SU-DHL-6 (cell line): ENCODE data around the gene TBX2.

Experiments used
- H2AFZ ChIP-seq: fragments of 200-600 bp; sonication (generic); 2 replicates; pipeline ENCODE4 v1.6.1; 2014; ENCODE audit warnings: low read depth, mild to moderate bottlenecking, moderate library complexity, mixed read lengths, antibody characterized with exemption, low read length; ENCODE audit not compliant: severe bottlenecking
- H3F3A ChIP-seq: fragments of 200-600 bp; shearing (Covaris generic); 2 replicates; pipeline ENCODE4 v1.6.0; 2016; ENCODE audit warnings: antibody characterized with exemption, mild to moderate bottlenecking; ENCODE audit not compliant: insufficient read depth
- H3K27ac ChIP-seq: fragments of 200-600 bp; sonication (generic); 2 replicates; pipeline ENCODE4 v1.5.1; 2016; ENCODE audit warnings: low read depth, mild to moderate bottlenecking, low read length, moderate library complexity, mixed read lengths
- H3K27me3 ChIP-seq: fragments of 200-600 bp; sonication (generic), shearing (Covaris generic); 2 replicates; pipeline ENCODE4 v1.6.0; 2014; ENCODE audit warnings: mild to moderate bottlenecking, low read length
- H3K36me3 ChIP-seq: fragments of 200-600 bp; sonication (generic); 2 replicates; pipeline ENCODE4 v1.6.1; 2014; ENCODE audit warnings: mild to moderate bottlenecking, low read length, mixed read lengths
- H3K4me2 ChIP-seq: fragments of 300-600, 200-600 bp; shearing (Covaris generic), sonication (generic); 2 replicates; pipeline ENCODE4 v1.6.0; 2014; ENCODE audit warnings: low read length, low read depth, mild to moderate bottlenecking; ENCODE audit not compliant: poor library complexity, severe bottlenecking
- H3K4me3 ChIP-seq: fragments of 200-600 bp; sonication (generic); 2 replicates; pipeline ENCODE4 v1.5.1; 2014; ENCODE audit warnings: antibody characterized with exemption, low read length, mild to moderate bottlenecking, mixed read lengths; ENCODE audit not compliant: insufficient read depth, poor library complexity, severe bottlenecking
- H3K79me2 ChIP-seq: fragments of 200-600 bp; sonication (generic); 2 replicates; pipeline ENCODE4 v1.6.1; 2014; ENCODE audit warnings: mild to moderate bottlenecking, low read length, moderate library complexity; ENCODE audit not compliant: insufficient read depth
- H3K9ac ChIP-seq: fragments of 200-600 bp; sonication (generic); 2 replicates; pipeline ENCODE4 v1.7.0; 2014; ENCODE audit warnings: mild to moderate bottlenecking, low read length
- H3K9me2 ChIP-seq: fragments of 200-600 bp; sonication (generic); replicated peaks from 2 replicates; pipeline ENCODE4 v1.6.1; 2014; ENCODE audit warnings: low read length; ENCODE audit not compliant: insufficient read depth
- H3K9me3 ChIP-seq: fragments of 200-600 bp; sonication (generic); 2 replicates; pipeline ENCODE4 v1.6.1; 2014; ENCODE audit warnings: low read length, mixed read lengths; ENCODE audit not compliant: insufficient read depth
- H4K20me1 ChIP-seq: fragments of 200-600 bp; sonication (generic); 2 replicates; pipeline ENCODE4 v1.6.1; 2014; ENCODE audit warnings: low read depth, mild to moderate bottlenecking, antibody characterized with exemption, low read length, moderate library complexity, mixed read lengths
- CTCF ChIP-seq: fragments of 200-600 bp; sonication (generic); IDR thresholded peaks from one replicate; pipeline ENCODE4 v1.5.1; 2017; ENCODE audit warnings: antibody characterized with exemption, mild to moderate bottlenecking, low read length, moderate library complexity; ENCODE audit not compliant: insufficient read depth, poor library complexity, severe bottlenecking
- EZH2phosphoT487 ChIP-seq: fragments of 200-600 bp; sonication (generic), shearing (Covaris generic); conservative IDR thresholded peaks from 2 replicates; pipeline ENCODE4 v1.6.1; 2018; ENCODE audit warnings: mild to moderate bottlenecking, antibody characterized with exemption, low read length, moderate library complexity, mixed read lengths

Gene TBX2

GRCh38 chr17:61414141-61414935 lies 14.7 kb downstream of the TBX2 start:
- Histone ChIP-seq H3K36me3 (no peaks in the 10 kb centered on the region), H2AFZ (no peak overlapping the region), H3K4me3 (no peak overlapping the region), H3K79me2 (no peaks in the 10 kb centered on the region), H3K9me2 (no peaks in the 10 kb centered on the region), H3K9ac (no peak overlapping the region), H3K9me3 (no peaks in the 10 kb centered on the region), H3K4me2 (no peak overlapping the region), H3K27ac (no peak overlapping the region), H3K27me3 (no peaks in the 10 kb centered on the region), H4K20me1 (no peaks in the 10 kb centered on the region), H3F3A (no peaks in the 10 kb centered on the region)
- TF ChIP-seq EZH2phosphoT487 (no peak), CTCF (no peak)

- Histone ChIP-seq H3F3A (no peaks in the 10 kb centered on the region), H3K27me3 (no peaks in the 10 kb centered on the region)
These were observed 15.3 kb downstream of the TBX2 start for GRCh38 chr17:61414936-61415251.

GRCh38 chr17:61415374-61416210 lies 15.9 kb downstream of the TBX2 start:
- H3K9ac ChIP-seq: no peak overlapping the region
- no peak overlapping the region for H3K4me2 ChIP-seq
- no peaks in the 10 kb centered on the region for H4K20me1 ChIP-seq
- no peaks in the 10 kb centered on the region for H3F3A ChIP-seq
- H3K9me2 ChIP-seq: no peaks in the 10 kb centered on the region
- TF ChIP-seq CTCF (no peak), EZH2phosphoT487 (no peak)
- H3K9me3 ChIP-seq: no peaks in the 10 kb centered on the region
- H3K79me2 ChIP-seq: no peaks in the 10 kb centered on the region
- no peaks in the 10 kb centered on the region for H3K36me3 ChIP-seq
- H3K4me3 ChIP-seq: no peak overlapping the region
- H3K27me3 ChIP-seq: no peaks in the 10 kb centered on the region
- H2AFZ ChIP-seq: no peak overlapping the region
- no peak overlapping the region for H3K27ac ChIP-seq

More at GRCh38 chr17:61414936-61415251, 15.3 kb downstream of the TBX2 start:
- TF ChIP-seq CTCF: no peak
- TF ChIP-seq EZH2phosphoT487: no peak
- Histone ChIP-seq H3K27ac (no peak overlapping the region), H3K36me3 (no peaks in the 10 kb centered on the region), H3K9me2 (no peaks in the 10 kb centered on the region), H3K9ac (no peak overlapping the region), H3K4me3 (no peak overlapping the region), H3K9me3 (no peaks in the 10 kb centered on the region), H3K79me2 (no peaks in the 10 kb centered on the region), H2AFZ (no peak overlapping the region), H4K20me1 (no peaks in the 10 kb centered on the region), H3K4me2 (no peak overlapping the region)
